Limb (tissue), 2 donors: ENCODE results near the gene TRAF3.
"Not testable (repeated sequence)": the region's sequence is repeated elsewhere in the genome, so short reads cannot be mapped to it uniquely, and the experiment has no call there.

Experiments used
- DNase-seq, 2 donors: peaks; one replicate each; pipeline ENCODE4 v3.0.0-alpha.2; 2016; ENCODE audit errors: extremely low spot score in 2 of 2

TRAF3 gene

GRCh38 chr14:102922490-102923200 is 145.4 kb downstream of the TRAF3 start, which contains the start of gene AMN:
Gene AMN, plus strand, starts transcription at chr14:102922663. Its CDS starts 26 bp downstream, at chr14:102922689.
- no peak for DNase-seq

- no peak for DNase-seq
Measured at GRCh38 chr14:102923201-102923924, 146.1 kb downstream of the TRAF3 start.

GRCh38 chr14:102923925-102924486 is 146.8 kb downstream of the TRAF3 start:
- DNase-seq: no peak

GRCh38 chr14:102924632-102925588 is 147.7 kb downstream of the TRAF3 start:
- DNase-seq: no peak

GRCh38 chr14:102925646-102926045 is 148.4 kb downstream of the TRAF3 start:
- DNase-seq: no peak

GRCh38 chr14:102926104-102926503 is 148.9 kb downstream of the TRAF3 start:
- DNase-seq: no peak

- DNase-seq: not testable (repeated sequence)
Measured at GRCh38 chr14:102926840-102927239, 149.6 kb downstream of the TRAF3 start.

- DNase-seq: no peak
Measured at GRCh38 chr14:102927346-102927877, 150.2 kb downstream of the TRAF3 start.

GRCh38 chr14:102927878-102928411 is 150.7 kb downstream of the TRAF3 start:
- no peak for DNase-seq

- DNase-seq: peak; percentile 58 to 80
Measured at GRCh38 chr14:102928412-102929240, 151.4 kb downstream of the TRAF3 start.

- no peak for DNase-seq
Measured at GRCh38 chr14:102929241-102930137, 152.2 kb downstream of the TRAF3 start.

- no peak for DNase-seq
Measured at GRCh38 chr14:102930138-102930752, 153.0 kb downstream of the TRAF3 start.

GRCh38 chr14:102930753-102931579 is 153.7 kb downstream of the TRAF3 start:
- no peak for DNase-seq

- DNase-seq: no peak
Measured at GRCh38 chr14:102931580-102932285, 154.5 kb downstream of the TRAF3 start.

- DNase-seq: no peak
Measured at GRCh38 chr14:102932484-102933248, 155.4 kb downstream of the TRAF3 start.

GRCh38 chr14:102933618-102934231 is 156.5 kb downstream of the TRAF3 start:
- DNase-seq: no peak
